Left cardiac atrium (tissue), 4 donors: Measurements from ENCODE around the gene PLCB4. TPM values are rescaled to one million over a fixed set of nuclear protein-coding genes. Genes with fewer than 3 reads are reported as not detected.

ENCODE experiments used
- ATAC-seq, 2 donors: fragments of 200-7000 bp; cut with Tn5 transposase; one replicate each; pipeline ENCODE4 v1.9.1; 2020; ENCODE audit warnings: mild to moderate bottlenecking in 2 of 2, moderate library complexity in 2 of 2
- DNase-seq: peaks from one replicate; pipeline ENCODE4 v3.0.0-alpha.2; 2020
- intact Hi-C, 2 donors: fragments of 100-400 bp; cut with DNase I; formaldehyde crosslinking; loops; one replicate each; pipeline versions ENCODE4 v1.14.1 to v1.15.1; 2022 to 2023
- total RNA-seq, 2 donors: library from RNA; stranded (reverse); fragmentation: NEBNext Ultra II Directional; extraction: Animal tissue kit (Norgen Biotek cat#: 25700); gene quantifications; one replicate each; pipeline ENCODE4 v1.2.1, GENCODE V29; 2021
- donor health status: DM: no; HTN: yes; CAD: no.
- donor health status: DM: no; HTN: yes; CAD: no; lungs with severe emphysema.
- donor health status: DM: yes; HTN: yes; CAD: no.
- donor health status: Dilated cardiomyopathy.

Gene PLCB4
- total RNA-seq, 2 donors from 2014 or later = 29.7 to 33.4 TPM

- DNase-seq = no peak
- intact Hi-C loops = no loop called here
- no peak for ATAC-seq
These were observed 129.6 kb downstream of the PLCB4 start for GRCh38 chr20:9198460-9198859.

DNA sequence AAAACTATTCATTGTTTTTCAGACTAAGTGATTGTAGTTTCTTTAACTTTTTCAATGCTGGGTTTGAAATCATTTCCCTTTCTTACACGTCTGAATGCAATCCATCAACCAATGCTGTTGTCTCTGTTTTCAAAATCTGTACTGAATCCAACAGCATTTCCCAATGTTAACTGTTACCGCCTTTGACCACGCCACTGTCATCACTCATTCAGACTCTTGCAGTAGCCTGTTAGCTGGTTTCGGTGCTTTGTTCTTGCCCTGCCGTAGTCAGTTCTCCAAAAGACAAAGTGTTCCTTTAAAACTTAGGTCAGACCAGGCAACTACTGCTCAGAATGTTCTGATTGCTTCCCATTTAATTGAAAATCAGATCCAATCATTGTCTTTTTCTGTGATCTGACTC, 131.3 kb downstream of the PLCB4 start:
- ATAC-seq (peak in 1 of 2 donors; percentile 12), DNase-seq (no peak)
- intact Hi-C loops = no loop called here

- peak in 1 of 2 donors; percentile 73 for ATAC-seq
- intact Hi-C loops = no loop called here
- no peak for DNase-seq
These were observed 131.7 kb downstream of the PLCB4 start for GRCh38 chr20:9200620-9201019.

- ATAC-seq (no peak), DNase-seq (no peak)
- intact Hi-C loops = no loop called here
These were observed 133.7 kb downstream of the PLCB4 start for GRCh38 chr20:9202420-9203080.

- intact Hi-C loops = no loop called here
- ATAC-seq (no peak), DNase-seq (no peak)
These were observed 134.2 kb downstream of the PLCB4 start for GRCh38 chr20:9203081-9203447.

DNA sequence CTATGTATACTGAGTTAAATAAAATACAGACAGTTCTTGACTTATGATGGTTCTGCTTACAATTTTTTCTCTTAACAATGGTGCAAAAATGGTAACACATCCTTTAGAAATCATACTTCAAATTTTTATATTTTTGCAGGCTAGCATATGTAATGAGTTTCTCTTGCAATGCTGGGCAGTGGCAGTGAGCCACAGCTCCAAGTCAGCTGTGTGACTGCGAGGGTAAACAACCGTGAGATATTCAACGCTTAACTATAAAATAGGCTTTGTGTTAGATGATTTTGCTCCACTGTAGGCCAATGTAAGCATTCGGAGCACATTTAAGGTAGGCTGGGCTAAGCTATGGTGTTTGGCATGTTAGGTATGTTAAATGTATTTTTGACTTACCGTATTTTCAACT, 136.1 kb downstream of the PLCB4 start:
- ATAC-seq (no peak), DNase-seq (no peak)
- intact Hi-C loops = no loop called here

- intact Hi-C loops = no loop called here
- ATAC-seq (no peak), DNase-seq (no peak)
These were observed 137.6 kb downstream of the PLCB4 start for GRCh38 chr20:9206486-9206885.

GRCh38 chr20:9207253-9207652, 138.4 kb downstream of the PLCB4 start:
- intact Hi-C loops = no loop called here
- no peak for ATAC-seq
- no peak for DNase-seq

GRCh38 chr20:9210356-9210755, 141.5 kb downstream of the PLCB4 start:
- ATAC-seq = no peak
- intact Hi-C loops = no loop called here
- DNase-seq = no peak

DNA sequence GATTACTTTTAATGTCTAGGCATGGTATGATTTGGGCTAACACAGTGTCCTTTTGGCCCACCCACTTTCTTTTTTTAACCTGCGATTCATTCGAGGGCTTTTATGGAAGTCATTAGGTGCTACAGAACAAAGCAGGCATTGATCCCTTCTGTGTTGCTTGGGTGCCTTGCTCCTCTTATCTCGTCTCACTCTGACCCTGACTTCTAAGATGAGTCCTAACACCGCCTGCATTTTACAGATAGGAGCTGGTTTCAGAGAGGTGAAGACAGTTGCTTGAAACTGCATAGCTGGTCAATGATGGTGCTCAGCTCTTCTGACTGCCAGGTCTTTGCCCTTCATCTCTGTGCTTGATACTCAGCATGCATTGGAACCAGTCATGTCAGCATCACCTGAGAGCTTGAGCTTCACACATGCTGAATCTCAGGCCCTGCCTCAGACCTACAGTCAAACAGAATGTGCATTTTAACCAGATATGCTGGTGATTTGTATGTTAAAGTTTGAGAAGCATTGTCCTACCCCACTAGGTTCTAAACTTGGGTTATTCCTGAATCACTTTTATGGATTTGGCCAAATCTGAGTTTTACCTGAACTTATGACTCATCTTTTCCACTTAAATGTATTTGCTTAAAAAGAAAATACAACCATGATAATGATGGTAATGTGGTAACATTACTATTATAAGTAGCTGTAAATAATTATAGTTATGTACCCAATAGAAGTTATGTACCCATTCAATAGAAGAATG, 142.3 kb downstream of the PLCB4 start:
- no peak for DNase-seq
- ATAC-seq = no peak
- intact Hi-C loops = no loop called here

DNA sequence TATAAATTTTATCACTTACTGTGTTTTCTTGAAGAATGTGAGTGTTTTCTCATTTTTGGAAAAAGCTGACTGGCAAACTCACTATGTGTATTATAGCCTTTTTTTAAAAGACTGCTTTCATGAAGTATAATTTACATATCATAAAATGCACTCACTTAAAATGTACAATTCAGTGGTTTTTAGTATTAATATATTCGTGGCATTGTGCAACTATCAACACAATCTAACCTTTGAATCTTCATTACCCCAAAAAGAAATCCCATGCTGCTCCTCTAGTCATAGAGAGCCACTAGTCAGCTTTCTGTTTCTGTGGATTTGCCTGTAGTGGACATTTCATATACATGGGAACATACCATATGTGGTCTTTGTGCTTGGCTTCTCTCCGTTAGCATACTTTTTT, 143.8 kb downstream of the PLCB4 start:
- intact Hi-C loops = no loop called here
- no peak for ATAC-seq
- DNase-seq = no peak

DNA sequence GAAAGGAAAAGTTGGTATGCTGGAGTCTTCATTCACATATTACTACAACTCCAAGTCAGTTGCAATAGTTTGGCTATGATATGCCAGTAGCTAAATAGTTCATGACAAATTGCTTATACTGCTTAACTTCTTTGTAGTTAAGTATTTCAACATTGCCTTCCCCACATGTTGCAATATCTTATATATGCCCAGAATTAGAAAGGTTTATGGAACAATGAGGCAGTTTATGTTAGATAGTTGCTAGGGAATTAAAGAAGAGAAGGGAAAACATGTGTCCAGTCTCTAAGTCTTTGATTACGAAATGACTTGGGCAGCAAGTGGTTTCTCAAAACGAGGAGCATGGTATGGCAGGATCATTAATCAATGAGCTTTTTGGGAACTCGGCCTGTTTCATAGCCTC, 145.8 kb downstream of the PLCB4 start:
- ATAC-seq = peak; percentile 15 to 65
- DNase-seq = no peak
- intact Hi-C loops = no loop called here

GRCh38 chr20:9215539-9215938, 146.7 kb downstream of the PLCB4 start:
- intact Hi-C loops = no loop called here
- DNase-seq = no peak
- no peak for ATAC-seq

DNA sequence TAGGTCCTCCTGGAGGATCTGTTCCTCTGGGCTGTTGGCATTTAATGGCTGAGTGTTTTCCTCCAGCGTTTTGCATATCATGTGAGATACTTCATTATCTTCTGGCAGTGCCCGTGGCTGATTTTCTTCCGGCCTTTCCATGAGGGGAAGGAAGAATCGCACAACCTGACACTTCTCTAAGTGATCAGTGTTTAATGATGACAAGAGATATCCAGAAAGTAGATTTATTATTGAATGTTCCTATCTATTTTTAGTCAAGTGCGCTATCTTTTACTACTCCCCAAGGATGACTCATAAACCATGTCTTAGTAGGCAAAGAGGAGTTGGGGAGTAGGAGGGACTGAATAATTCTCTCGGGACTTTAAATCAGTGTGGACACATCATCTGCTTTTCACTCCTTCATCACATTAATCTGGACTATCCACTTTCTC, 149.7 kb downstream of the PLCB4 start:
- DNase-seq = no peak
- peak; percentile 60 to 89 for ATAC-seq
- intact Hi-C loops = no loop called here

DNA sequence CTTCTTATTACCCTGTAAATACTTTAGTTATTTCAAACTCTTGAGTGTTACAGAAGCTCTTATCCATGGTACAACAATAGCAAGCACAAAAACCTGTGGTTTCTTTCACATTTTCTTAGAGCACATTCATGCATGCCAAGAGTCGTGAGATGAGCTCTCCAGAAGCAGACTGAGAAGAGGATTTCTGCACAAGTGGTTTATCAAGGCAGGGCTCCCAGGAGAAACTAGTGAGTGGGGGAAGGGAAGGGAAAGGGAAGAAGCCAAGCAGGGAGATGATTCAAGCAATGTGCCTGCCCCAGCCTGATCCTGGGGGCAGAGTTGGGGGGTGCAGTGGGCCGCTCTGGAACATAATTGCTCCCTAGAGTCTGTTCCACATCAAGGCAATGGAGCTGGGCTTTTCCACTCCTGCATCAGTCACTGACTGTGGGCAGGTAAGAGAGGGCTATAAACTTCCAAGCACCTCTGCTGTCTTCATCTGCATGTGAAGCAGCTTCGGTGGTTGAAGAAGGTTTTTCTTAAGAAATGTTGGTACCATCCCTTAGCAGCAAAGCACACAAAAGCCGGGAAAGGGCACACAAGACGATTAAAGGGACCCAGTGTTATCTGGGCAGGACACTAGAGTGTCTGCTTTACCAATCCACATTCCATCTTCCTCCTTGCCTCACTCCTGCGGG, 152.1 kb downstream of the PLCB4 start:
- DNase-seq = no peak
- intact Hi-C loops = loop anchor here in 1 of 2 donors (10.0 kb wide), 2 partner anchors 106 to 134 kb away; no protein-coding TSS in a partner anchor
- ATAC-seq = no peak

DNA sequence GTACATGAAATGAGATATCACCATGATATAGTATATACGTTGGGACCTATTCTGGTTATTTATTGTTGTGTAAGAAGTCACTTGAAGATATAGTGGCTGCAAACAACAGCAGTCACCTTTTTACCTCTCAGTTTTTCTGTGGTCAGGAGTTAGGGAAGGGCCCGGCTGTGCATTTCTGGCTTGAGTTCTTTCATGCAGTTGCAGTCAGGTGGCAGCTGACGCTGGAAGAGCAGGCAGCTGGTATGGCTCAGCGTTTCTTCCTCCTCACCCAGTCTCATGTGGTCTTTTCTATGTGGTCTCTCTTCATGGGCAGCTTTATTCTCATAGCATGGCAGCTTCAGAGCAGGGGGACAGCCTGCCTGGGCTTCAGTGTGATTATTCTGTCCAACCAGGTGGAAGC, 154.4 kb downstream of the PLCB4 start:
- ATAC-seq (no peak), DNase-seq (no peak)
- intact Hi-C loops = loop anchor here in 1 of 2 donors (10.0 kb wide), 2 partner anchors 108 to 132 kb away; no protein-coding TSS in a partner anchor

DNA sequence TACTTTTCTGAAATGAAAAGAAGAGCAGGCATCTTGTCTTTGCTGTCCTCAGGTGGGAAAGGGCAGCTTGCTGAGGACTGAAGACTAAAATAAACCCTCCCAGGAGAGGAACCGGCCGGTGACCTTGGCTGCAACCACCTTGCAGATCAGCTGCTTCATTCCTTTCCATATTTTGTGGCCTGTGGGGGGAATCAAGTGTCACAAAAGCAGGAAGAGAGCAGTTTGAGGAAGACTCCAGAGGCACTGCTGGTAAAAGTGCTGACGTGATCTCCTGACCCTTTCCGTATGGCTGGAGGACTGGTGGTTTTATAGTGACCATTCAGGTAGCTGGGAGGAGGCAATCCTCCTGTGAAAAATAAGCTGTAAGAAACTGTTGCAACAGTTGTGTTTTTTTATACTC, 157.0 kb downstream of the PLCB4 start:
- no peak for DNase-seq
- intact Hi-C loops = loop anchor here in 1 of 2 donors (10.0 kb wide), 2 partner anchors 111 to 129 kb away; no protein-coding TSS in a partner anchor
- ATAC-seq = peak; percentile 35 to 45

- ATAC-seq (no peak), DNase-seq (no peak)
- intact Hi-C loops = loop anchor here in 1 of 2 donors (10.0 kb wide), 2 partner anchors 113 to 127 kb away; no protein-coding TSS in a partner anchor
These were observed 159.2 kb downstream of the PLCB4 start for GRCh38 chr20:9227896-9228615.

GRCh38 chr20:9228774-9229450, 160.0 kb downstream of the PLCB4 start:
- intact Hi-C loops = loop anchor here in 1 of 2 donors (10.0 kb wide), 2 partner anchors 114 to 126 kb away; no protein-coding TSS in a partner anchor
- no peak for DNase-seq
- ATAC-seq = peak; percentile 75 to 88
